Body of pancreas (tissue), 4 donors: ENCODE data around the gene MOGAT2. TPM values are rescaled to one million over a fixed set of nuclear protein-coding genes. Genes with fewer than 3 reads are reported as not detected.

Experiments
- ATAC-seq: fragments of 150-250 bp; one replicate; pipeline ENCODE4 v1.9.1; 2016
- DNase-seq, 4 donors: peaks; one replicate each; pipeline ENCODE4 v3.0.0-alpha.2; 2019
- H3K27ac ChIP-seq, 4 donors: fragments of 200-600 bp; sonication (generic); 1 replicate in 3 of 4; 2 replicates in 1 of 4; pipeline versions ENCODE4 v1.5.1 to v1.6.1; 2016 to 2019; ENCODE audit warnings: mild to moderate bottlenecking in 1 of 4, mixed read lengths in 1 of 4, moderate library complexity in 1 of 4
- H3K27me3 ChIP-seq, 2 donors: fragments of 200-600 bp; sonication (generic); one replicate each; pipeline ENCODE4 v1.6.0; 2016; ENCODE audit warnings: mild to moderate bottlenecking in 1 of 2
- H3K36me3 ChIP-seq, 2 donors: fragments of 200-600 bp; sonication (generic); replicated peaks in 1 of 2; 2 replicates each; pipeline ENCODE4 v1.5.1; 2016; ENCODE audit warnings: low read depth in 2 of 2; ENCODE audit not compliant: insufficient read depth in 1 of 2
- H3K4me1 ChIP-seq: fragments of 200-600 bp; sonication (generic); one replicate; pipeline ENCODE4 v1.6.0; 2016
- H3K4me3 ChIP-seq, 2 donors: fragments of 200-600 bp; sonication (generic); 1 replicate in 1 of 2; 2 replicates in 1 of 2; pipeline ENCODE4 v1.5.1; 2016 to 2019
- H3K9me3 ChIP-seq, 3 donors: fragments of 200-600 bp; sonication (generic); 1 replicate in 2 of 3; 2 replicates in 1 of 3; pipeline ENCODE4 v1.5.1; 2016
- POLR2A ChIP-seq, 3 donors: fragments of 450-650 bp; IDR thresholded peaks; one replicate each; pipeline ENCODE4 v1.6.1; 2016; ENCODE audit warnings: antibody characterized with exemption in 3 of 3, mild to moderate bottlenecking in 2 of 3
- WGBS, 2 donors: methylation state at CpG; one replicate each; pipeline ENCODE4 v1.1.5; 2017; 5-methylcytosine and 5-hydroxymethylcytosine counted together
- intact Hi-C: fragments of 100-400 bp; cut with DNase I; formaldehyde crosslinking; loops from one replicate; pipeline ENCODE4 v1.15.1; 2023
- total RNA-seq, 2 donors: library from RNA; depleted of rRNA; stranded (reverse); fragments of >200 nt; gene quantifications; one replicate each; pipeline ENCODE4 v1.1.0, GENCODE V29; 2016
- TF ChIP-seq, protein P1 (sequence below), 7 experiments: fragments of 450-650 bp in 4 of 7; fragments of 200-600 bp in 3 of 7; sonication (generic) in 3 of 7; IDR thresholded peaks; one replicate each; pipeline ENCODE4 v1.5.1; 2016 to 2019; ENCODE audit warnings: antibody characterized with exemption in 7 of 7

MOGAT2 gene
- total RNA-seq, 2 donors from 2014 or later: not detected

DNA sequence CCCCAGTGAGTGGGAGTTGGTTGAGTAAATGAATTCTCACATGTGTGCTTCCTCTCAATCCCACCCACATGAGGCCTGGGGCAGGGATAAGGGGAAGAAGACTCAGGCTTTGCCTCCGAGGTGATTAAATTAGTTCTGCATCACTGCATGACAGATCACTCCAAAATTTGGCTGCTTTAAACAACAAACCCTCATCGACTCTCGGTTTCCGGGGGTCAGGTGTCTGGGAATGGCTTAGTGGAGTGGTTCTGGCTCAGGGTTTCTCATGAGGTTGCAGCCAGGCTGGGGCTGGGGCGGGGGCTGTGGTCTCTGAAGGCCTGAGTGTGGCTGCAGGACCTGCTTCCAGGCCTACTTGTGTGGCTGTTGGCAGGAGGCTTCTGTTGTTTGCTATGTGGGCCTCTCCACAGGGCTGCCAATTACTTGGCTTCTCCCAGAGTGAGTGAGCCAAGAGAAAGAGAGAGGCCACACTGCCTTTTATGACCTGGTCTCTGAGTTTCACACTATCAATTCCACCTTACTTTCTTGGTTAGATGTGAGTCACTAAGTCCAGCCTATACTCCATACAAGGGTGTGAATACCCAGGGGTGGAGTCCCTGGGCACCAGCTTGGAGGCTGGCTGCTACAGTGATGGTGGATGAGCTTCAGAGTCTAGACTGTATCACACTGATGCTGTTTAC lies 15.9 kb downstream of the MOGAT2 start:
- H3K4me1 ChIP-seq: no peaks in the 10 kb centered on the region
- no peak overlapping the region for H3K4me3 ChIP-seq
- WGBS, 2 donors: 79 to 83% methylated on average over 2 to 5 of the region's 5 CpGs
- DNase-seq: no peak
- no peak overlapping the region for H3K27ac ChIP-seq
- intact Hi-C loops: no loop called here
- no peaks in the 10 kb centered on the region for H3K9me3 ChIP-seq
- TF ChIP-seq, protein P1, sequence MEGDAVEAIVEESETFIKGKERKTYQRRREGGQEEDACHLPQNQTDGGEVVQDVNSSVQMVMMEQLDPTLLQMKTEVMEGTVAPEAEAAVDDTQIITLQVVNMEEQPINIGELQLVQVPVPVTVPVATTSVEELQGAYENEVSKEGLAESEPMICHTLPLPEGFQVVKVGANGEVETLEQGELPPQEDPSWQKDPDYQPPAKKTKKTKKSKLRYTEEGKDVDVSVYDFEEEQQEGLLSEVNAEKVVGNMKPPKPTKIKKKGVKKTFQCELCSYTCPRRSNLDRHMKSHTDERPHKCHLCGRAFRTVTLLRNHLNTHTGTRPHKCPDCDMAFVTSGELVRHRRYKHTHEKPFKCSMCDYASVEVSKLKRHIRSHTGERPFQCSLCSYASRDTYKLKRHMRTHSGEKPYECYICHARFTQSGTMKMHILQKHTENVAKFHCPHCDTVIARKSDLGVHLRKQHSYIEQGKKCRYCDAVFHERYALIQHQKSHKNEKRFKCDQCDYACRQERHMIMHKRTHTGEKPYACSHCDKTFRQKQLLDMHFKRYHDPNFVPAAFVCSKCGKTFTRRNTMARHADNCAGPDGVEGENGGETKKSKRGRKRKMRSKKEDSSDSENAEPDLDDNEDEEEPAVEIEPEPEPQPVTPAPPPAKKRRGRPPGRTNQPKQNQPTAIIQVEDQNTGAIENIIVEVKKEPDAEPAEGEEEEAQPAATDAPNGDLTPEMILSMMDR (IDR thresholded peaks at IDR 0.05): no peak
- no peak for TF ChIP-seq POLR2A (IDR thresholded peaks at IDR 0.05)
- ATAC-seq: no peak
- H3K27me3 ChIP-seq: no peaks in the 10 kb centered on the region
- no peaks in the 10 kb centered on the region for H3K36me3 ChIP-seq

DNA sequence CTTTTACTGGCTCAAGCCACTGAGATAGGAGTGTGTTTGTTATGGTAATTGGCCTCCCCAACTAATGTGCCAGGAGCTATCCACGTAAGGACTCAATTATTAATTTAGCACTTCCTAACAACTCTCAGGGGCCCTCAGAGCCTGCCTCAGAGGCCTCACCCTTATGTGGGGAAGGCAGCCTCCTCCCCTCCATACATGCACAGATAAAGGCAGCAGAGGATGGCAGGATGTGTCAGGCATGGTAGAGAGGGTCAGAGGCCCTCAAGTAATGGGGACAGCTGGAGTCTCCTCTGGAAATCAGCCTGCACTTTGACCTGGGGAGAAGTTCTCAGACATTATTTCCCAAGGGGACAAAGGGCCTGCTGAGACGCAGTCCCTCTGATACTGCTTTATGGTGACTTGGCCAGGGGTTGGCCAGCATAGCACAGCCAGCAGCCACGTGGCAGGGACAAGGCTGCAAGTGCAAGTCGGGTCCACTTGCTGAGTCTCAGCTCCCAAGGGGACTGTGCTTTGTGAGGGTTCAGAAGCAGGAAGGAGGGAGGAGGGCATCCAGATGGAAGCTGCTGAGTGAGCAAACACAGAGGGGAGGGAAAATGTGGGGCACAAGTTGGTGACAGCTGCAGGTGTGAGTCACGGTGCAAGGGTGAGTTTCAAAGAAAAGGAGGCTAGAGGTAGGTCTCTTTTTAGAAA lies 17.0 kb downstream of the MOGAT2 start:
- H3K9me3 ChIP-seq: no peaks in the 10 kb centered on the region
- no peaks in the 10 kb centered on the region for H3K36me3 ChIP-seq
- ATAC-seq: no peak
- no peak overlapping the region for H3K27ac ChIP-seq
- DNase-seq: peak in 1 of 4 donors; percentile 23
- no peak for TF ChIP-seq POLR2A (IDR thresholded peaks at IDR 0.05)
- TF ChIP-seq, protein P1 (IDR thresholded peaks at IDR 0.05): no peak
- no peak overlapping the region for H3K4me3 ChIP-seq
- H3K27me3 ChIP-seq: no peaks in the 10 kb centered on the region
- WGBS, 2 donors: 81 to 84% methylated on average over 4 to 5 of the region's 5 CpGs
- H3K4me1 ChIP-seq: no peaks in the 10 kb centered on the region
- intact Hi-C loops: no loop called here

DNA sequence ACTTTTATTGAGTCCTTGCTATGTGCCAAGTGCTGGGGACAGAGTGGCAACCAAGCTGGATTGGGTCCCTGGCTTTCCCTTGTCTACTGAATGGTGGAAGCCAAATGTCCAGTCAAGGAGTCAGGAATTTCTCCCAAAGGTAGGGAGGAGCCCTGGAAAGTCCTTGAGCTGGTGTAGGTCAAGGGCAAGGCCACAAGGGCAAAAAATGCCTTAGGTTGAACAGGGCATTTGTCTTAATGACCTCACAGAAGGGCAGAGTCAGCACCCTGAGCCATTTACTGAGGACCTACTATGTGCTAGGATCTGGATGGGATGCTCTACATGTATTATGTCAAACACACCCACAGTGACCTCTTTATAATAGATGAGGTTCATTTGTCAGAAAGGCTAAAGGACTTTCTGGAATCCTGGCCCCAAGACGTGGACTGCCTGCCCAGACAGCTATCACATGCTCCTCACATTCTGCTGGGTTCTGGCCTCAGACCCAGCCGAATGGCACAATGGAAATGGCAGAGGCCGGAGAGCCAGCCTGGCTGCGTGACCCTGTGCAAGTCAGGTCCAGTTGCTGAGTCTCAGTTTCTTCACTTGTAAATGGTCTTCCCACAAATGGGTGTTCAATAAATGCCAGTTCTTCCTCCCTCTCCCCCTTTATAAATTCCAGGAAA lies 17.7 kb downstream of the MOGAT2 start:
- TF ChIP-seq POLR2A (IDR thresholded peaks at IDR 0.05): no peak
- TF ChIP-seq, protein P1 (IDR thresholded peaks at IDR 0.05): no peak
- Histone ChIP-seq H3K36me3 (no peaks in the 10 kb centered on the region), H3K4me1 (no peaks in the 10 kb centered on the region), H3K4me3 (no peak overlapping the region), H3K9me3 (no peaks in the 10 kb centered on the region), H3K27me3 (no peaks in the 10 kb centered on the region), H3K27ac (no peak overlapping the region)
- ATAC-seq: no peak
- intact Hi-C loops: no loop called here
- no peak for DNase-seq
- WGBS, 2 donors: 87 to 89% methylated on average over 4 of the region's 4 CpGs

DNA sequence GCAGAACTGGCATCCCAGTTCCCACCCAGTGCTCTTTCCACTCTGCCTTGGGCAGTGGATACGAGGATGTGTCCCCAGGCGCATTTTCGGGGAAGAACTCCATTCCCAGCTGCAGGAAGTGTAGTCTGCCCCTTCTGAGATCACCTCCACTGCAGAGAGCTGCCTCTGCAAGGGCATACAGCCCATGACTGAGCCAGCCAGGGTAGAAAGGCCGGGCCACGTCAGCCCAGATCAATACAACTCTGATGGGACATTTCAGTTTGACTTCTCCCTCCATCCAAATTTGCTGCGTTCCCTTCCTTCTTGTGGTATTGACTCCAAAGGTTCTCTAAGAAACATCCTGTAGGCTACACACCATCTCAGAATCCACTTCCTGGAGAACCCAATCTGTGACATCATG lies 19.7 kb downstream of the MOGAT2 start:
- intact Hi-C loops: no loop called here
- H3K4me3 ChIP-seq: no peak overlapping the region
- H3K4me1 ChIP-seq: no peaks in the 10 kb centered on the region
- no peak for TF ChIP-seq POLR2A (IDR thresholded peaks at IDR 0.05)
- TF ChIP-seq, protein P1 (IDR thresholded peaks at IDR 0.05): no peak
- ATAC-seq (no peak), DNase-seq (no peak)
- H3K27me3 ChIP-seq: no peaks in the 10 kb centered on the region
- no peaks in the 10 kb centered on the region for H3K9me3 ChIP-seq
- H3K36me3 ChIP-seq: no peaks in the 10 kb centered on the region
- 71 to 84% methylated on average over 3 to 6 of the region's 6 CpGs for WGBS, 2 donors
- no peak overlapping the region for H3K27ac ChIP-seq
